ENCODE measurements around the gene SLC22A23. TPM values are rescaled to one million over a fixed set of nuclear protein-coding genes. Genes with fewer than 3 reads are reported as not detected.

The SLC22A23 gene
- total RNA-seq, 4 donors from 2014 or later = 26.6 to 42.6 (median 37.6) TPM

GRCh38 chr6:3287308-3287707, 169.5 kb downstream of the SLC22A23 start:
- 33 to 38% methylated on average over 3 to 6 of the region's 9 CpGs for WGBS, 2 donors
- TF ChIP-seq, protein P1, sequence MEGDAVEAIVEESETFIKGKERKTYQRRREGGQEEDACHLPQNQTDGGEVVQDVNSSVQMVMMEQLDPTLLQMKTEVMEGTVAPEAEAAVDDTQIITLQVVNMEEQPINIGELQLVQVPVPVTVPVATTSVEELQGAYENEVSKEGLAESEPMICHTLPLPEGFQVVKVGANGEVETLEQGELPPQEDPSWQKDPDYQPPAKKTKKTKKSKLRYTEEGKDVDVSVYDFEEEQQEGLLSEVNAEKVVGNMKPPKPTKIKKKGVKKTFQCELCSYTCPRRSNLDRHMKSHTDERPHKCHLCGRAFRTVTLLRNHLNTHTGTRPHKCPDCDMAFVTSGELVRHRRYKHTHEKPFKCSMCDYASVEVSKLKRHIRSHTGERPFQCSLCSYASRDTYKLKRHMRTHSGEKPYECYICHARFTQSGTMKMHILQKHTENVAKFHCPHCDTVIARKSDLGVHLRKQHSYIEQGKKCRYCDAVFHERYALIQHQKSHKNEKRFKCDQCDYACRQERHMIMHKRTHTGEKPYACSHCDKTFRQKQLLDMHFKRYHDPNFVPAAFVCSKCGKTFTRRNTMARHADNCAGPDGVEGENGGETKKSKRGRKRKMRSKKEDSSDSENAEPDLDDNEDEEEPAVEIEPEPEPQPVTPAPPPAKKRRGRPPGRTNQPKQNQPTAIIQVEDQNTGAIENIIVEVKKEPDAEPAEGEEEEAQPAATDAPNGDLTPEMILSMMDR (IDR thresholded peaks at IDR 0.05) = no peak
- no peak for TF ChIP-seq POLR2A (IDR thresholded peaks at IDR 0.05)
- no peaks in the 10 kb centered on the region for H3K27me3 ChIP-seq
- no peak overlapping the region for H3K4me3 ChIP-seq
- H3K4me1 ChIP-seq = peaks cover 8 to 30% (median 9%) of the 10 kb centered on the region in 3 donors
- peaks cover 0 to 89% (median 7%) of the 10 kb centered on the region in 3 donors for H3K36me3 ChIP-seq
- peak overlapping the region in 2 of 4 donors; percentile 10 to 14 for H3K27ac ChIP-seq
- intact Hi-C loops (cut with DNase I) = loop anchor here (10.0 kb wide), 1 partner anchor 157 kb away; no protein-coding TSS in a partner anchor
- H3K9me3 ChIP-seq = no peaks in the 10 kb centered on the region
- no peak for DNase-seq

- TF ChIP-seq, protein P1 (IDR thresholded peaks at IDR 0.05) = no peak
- TF ChIP-seq POLR2A (IDR thresholded peaks at IDR 0.05) = no peak
- Histone ChIP-seq H3K4me3 (no peak overlapping the region), H3K27me3 (no peaks in the 10 kb centered on the region), H3K36me3 (peaks cover 0 to 84% (median 7%) of the 10 kb centered on the region in 3 donors), H3K27ac (peak overlapping the region in 1 of 4 donors; percentile 14), H3K4me1 (peaks cover 14 to 36% (median 15%) of the 10 kb centered on the region in 3 donors), H3K9me3 (no peaks in the 10 kb centered on the region)
- intact Hi-C loops (cut with DNase I) = loop anchor here (10.0 kb wide), 1 partner anchor 158 kb away; no protein-coding TSS in a partner anchor
- 81 to 89% methylated on average over 8 to 12 of the region's 24 CpGs for WGBS, 2 donors
- DNase-seq = no peak
Observed at GRCh38 chr6:3286641-3287171, 170.1 kb downstream of the SLC22A23 start.

GRCh38 chr6:3285732-3286131, 171.1 kb downstream of the SLC22A23 start:
- no peaks in the 10 kb centered on the region for H3K27me3 ChIP-seq
- no peaks in the 10 kb centered on the region for H3K9me3 ChIP-seq
- peaks cover 14 to 45% (median 20%) of the 10 kb centered on the region in 3 donors for H3K4me1 ChIP-seq
- no peak for DNase-seq
- peaks cover 0 to 84% (median 7%) of the 10 kb centered on the region in 3 donors for H3K36me3 ChIP-seq
- no peak overlapping the region for H3K27ac ChIP-seq
- no peak overlapping the region for H3K4me3 ChIP-seq
- TF ChIP-seq, protein P1 (IDR thresholded peaks at IDR 0.05) = no peak
- TF ChIP-seq POLR2A (IDR thresholded peaks at IDR 0.05) = no peak
- WGBS, 2 donors = 85 to 90% methylated on average over 6 to 12 of the region's 14 CpGs
- intact Hi-C loops (cut with DNase I) = loop anchor here (10.0 kb wide), 1 partner anchor 159 kb away; no protein-coding TSS in a partner anchor

DNA sequence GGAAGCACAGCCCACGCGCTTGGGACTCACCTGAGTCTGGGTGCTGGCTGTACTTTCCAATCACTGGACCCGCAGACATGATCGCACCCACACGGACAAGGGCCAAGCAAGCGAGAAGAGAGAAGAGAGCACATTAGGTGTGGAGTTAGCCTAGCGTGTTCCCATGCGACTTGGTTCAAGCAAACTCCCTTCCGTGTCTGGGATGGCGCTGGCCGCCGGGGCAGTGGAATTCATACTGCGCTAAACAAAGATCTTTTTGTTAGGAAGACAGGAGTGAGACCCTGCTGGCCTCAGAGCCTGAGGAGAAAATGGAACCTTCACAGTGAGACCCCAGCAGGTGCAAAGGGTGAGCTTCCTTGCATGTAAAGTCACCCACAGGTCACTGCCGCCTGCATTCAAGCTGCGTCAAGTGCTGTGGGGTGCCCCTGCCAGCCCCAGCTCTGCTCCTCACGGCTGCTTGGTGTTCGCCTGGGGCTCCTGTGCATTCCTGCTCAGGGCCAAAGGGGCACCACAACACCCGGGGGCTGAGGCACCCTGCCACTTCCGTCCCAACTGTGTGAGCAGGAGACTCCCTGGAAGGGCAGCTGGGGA, 171.7 kb downstream of the SLC22A23 start:
- Histone ChIP-seq H3K9me3 (no peaks in the 10 kb centered on the region), H3K27ac (no peak overlapping the region), H3K4me1 (peaks cover 14 to 46% (median 20%) of the 10 kb centered on the region in 3 donors), H3K4me3 (no peak overlapping the region), H3K36me3 (peaks cover 0 to 80% (median 7%) of the 10 kb centered on the region in 3 donors), H3K27me3 (no peaks in the 10 kb centered on the region)
- DNase-seq = no peak
- intact Hi-C loops (cut with DNase I) = loop anchor here (10.0 kb wide), 1 partner anchor 160 kb away; no protein-coding TSS in a partner anchor
- no peak for TF ChIP-seq POLR2A (IDR thresholded peaks at IDR 0.05)
- TF ChIP-seq, protein P1 (IDR thresholded peaks at IDR 0.05) = no peak
- whole genome bisulfite sequencing, 2 donors = 90 to 91% methylated on average over 13 of the region's 19 CpGs

GRCh38 chr6:3284436-3284876, 172.4 kb downstream of the SLC22A23 start:
- Histone ChIP-seq H3K27me3 (no peaks in the 10 kb centered on the region), H3K27ac (no peak overlapping the region), H3K4me3 (no peak overlapping the region), H3K36me3 (peaks cover 0 to 73% (median 7%) of the 10 kb centered on the region in 3 donors), H3K9me3 (no peaks in the 10 kb centered on the region), H3K4me1 (peaks cover 14 to 51% (median 20%) of the 10 kb centered on the region in 3 donors)
- TF ChIP-seq, protein P1 (IDR thresholded peaks at IDR 0.05) = no peak
- no peak for TF ChIP-seq POLR2A (IDR thresholded peaks at IDR 0.05)
- intact Hi-C loops (cut with DNase I) = loop anchor here (10.0 kb wide), 1 partner anchor 160 kb away; no protein-coding TSS in a partner anchor
- WGBS, 2 donors = 75 to 86% methylated on average over 2 to 6 of the region's 17 CpGs
- DNase-seq = no peak
